H1 (cell line): ENCODE data around the gene SLCO4C1. TPM values are rescaled to one million over a fixed set of nuclear protein-coding genes. Genes with fewer than 3 reads are reported as not detected.

Source experiments
- CHD7 ChIP-seq: fragments of 300-600 bp; sonication (generic); IDR thresholded peaks from 2 replicates; pipeline ENCODE4 v1.7.1; 2012; ENCODE audit warnings: low read length, moderate library complexity, mild to moderate bottlenecking, inconsistent platforms; ENCODE audit not compliant: insufficient replicate concordance
- POU5F1 ChIP-seq: IDR thresholded peaks from 2 replicates; pipeline ENCODE4 v1.6.1; 2011; ENCODE audit warnings: low read depth, mild to moderate bottlenecking, low read length, moderate library complexity
- SP1 ChIP-seq: IDR thresholded peaks from 2 replicates; pipeline ENCODE4 v1.6.1; 2011; ENCODE audit warnings: low read depth, low read length
- polyA plus RNA-seq, 7 experiments: library from polyadenylated mRNA; depleted of rRNA in 3 of 7; stranded (reverse) in 5 of 7; unstranded in 2 of 7; fragments of >200 nt in 5 of 7; fragments of 200-250 nt in 2 of 7; gene quantifications; 1 replicate in 5 of 7; 2 replicates in 1 of 7; 4 replicates in 1 of 7; pipeline versions ENCODE4 v1.2.1 to v1.2.3, GENCODE V29; 2011 to 2013; ENCODE audit warnings: missing spikeins in 2 of 7, mixed read lengths in 2 of 7
- total RNA-seq: library from RNA; stranded (reverse); fragmentation: NEBNext Ultra II Directional; extraction: Animal tissue kit (Norgen Biotek cat#: 25700); gene quantifications from 2 replicates; pipeline ENCODE4 v1.2.1, GENCODE V29; 2021
- TF ChIP-seq, protein P1 (sequence below): IDR thresholded peaks from 2 replicates; pipeline ENCODE4 v1.6.1; 2011; ENCODE audit warnings: low read depth, mild to moderate bottlenecking, low read length; ENCODE audit not compliant: insufficient read depth

SLCO4C1 gene
- total and polyA plus RNA-seq, 2 of the 8 experiments (the other 6 are each of a cell fraction or from before 2014, with no cell fraction given): 1.3 to 4.9 TPM

DNA sequence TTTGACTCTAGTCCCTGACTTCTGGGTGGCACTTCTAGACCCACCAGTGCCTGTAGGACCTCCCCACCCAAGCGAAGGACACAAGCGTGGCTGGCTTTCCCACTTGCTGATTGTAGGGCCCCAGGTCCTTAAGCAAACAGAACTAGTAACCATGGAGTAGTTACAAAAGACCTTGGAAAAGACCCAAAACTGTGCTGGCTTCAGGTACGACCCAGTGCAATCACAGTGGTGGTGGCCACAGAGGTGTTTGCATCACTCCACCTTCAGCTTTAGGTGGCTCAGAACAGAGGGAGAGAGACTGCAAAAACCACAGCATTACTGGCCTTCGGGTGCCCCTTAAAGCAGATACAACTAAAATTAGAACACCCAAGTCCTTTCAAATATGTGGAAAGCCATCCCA lies 52.9 kb downstream of the SLCO4C1 start (continued):
- TF ChIP-seq CHD7 (no peak), POU5F1 (no peak), SP1 (no peak)
- TF ChIP-seq, protein P1, sequence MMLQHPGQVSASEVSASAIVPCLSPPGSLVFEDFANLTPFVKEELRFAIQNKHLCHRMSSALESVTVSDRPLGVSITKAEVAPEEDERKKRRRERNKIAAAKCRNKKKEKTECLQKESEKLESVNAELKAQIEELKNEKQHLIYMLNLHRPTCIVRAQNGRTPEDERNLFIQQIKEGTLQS: no peak
